NCI-H1092 (cell line): ENCODE data around the gene CDK6.
A peak's percentile ranks its signal among the peaks of the same experiment; 100 is the strongest.

Experiments
- DNase-seq: peaks from one replicate; lab custom pipeline; 2025; lab: John Stamatoyannopoulos, UW

CDK6 gene

GRCh38 chr7:92793656-92794205 lies 42.6 kb downstream of the CDK6 start:
- no peak for DNase-seq

- DNase-seq: no peak
Measured at GRCh38 chr7:92790992-92791391, 45.4 kb downstream of the CDK6 start.

GRCh38 chr7:92788559-92789183 lies 47.7 kb downstream of the CDK6 start:
- DNase-seq: no peak

GRCh38 chr7:92785923-92786322 lies 50.5 kb downstream of the CDK6 start:
- DNase-seq: no peak

- DNase-seq: no peak
Measured at GRCh38 chr7:92784935-92785334, 51.4 kb downstream of the CDK6 start.

GRCh38 chr7:92783260-92784201 lies 52.8 kb downstream of the CDK6 start:
- no peak for DNase-seq

- DNase-seq: no peak
Measured at GRCh38 chr7:92782855-92783254, 53.5 kb downstream of the CDK6 start.

GRCh38 chr7:92782236-92782635 lies 54.1 kb downstream of the CDK6 start:
- DNase-seq: no peak

- DNase-seq: no peak
Measured at GRCh38 chr7:92781117-92781720, 55.2 kb downstream of the CDK6 start.

GRCh38 chr7:92778972-92779371 lies 57.4 kb downstream of the CDK6 start:
- no peak for DNase-seq

- no peak for DNase-seq
Measured at GRCh38 chr7:92777993-92778392, 58.4 kb downstream of the CDK6 start.

- DNase-seq: no peak
Measured at GRCh38 chr7:92773808-92774207, 62.6 kb downstream of the CDK6 start.

GRCh38 chr7:92769844-92770243 lies 66.5 kb downstream of the CDK6 start:
- DNase-seq: peak; percentile 22

- DNase-seq: no peak
Measured at GRCh38 chr7:92769394-92769699, 67.0 kb downstream of the CDK6 start.

GRCh38 chr7:92768501-92769393 lies 67.6 kb downstream of the CDK6 start:
- DNase-seq: peak; percentile 32

GRCh38 chr7:92767437-92767836 lies 68.9 kb downstream of the CDK6 start:
- no peak for DNase-seq

- no peak for DNase-seq
Measured at GRCh38 chr7:92766461-92767003, 69.8 kb downstream of the CDK6 start.

GRCh38 chr7:92765725-92766124 lies 70.6 kb downstream of the CDK6 start:
- no peak for DNase-seq

- DNase-seq: no peak
Measured at GRCh38 chr7:92763636-92764423, 72.5 kb downstream of the CDK6 start.

- no peak for DNase-seq
Measured at GRCh38 chr7:92762851-92763250, 73.5 kb downstream of the CDK6 start.
